GM20431 (cell line): ENCODE results near the gene OVCH2.
"Not testable (repeated sequence)": the region's sequence is repeated elsewhere in the genome, so short reads cannot be mapped to it uniquely, and the experiment has no call there.

Experiments
- in situ Hi-C: fragments of 300-500 bp; cut with MseI, MboI; formaldehyde crosslinking; loops from one replicate; pipeline ENCODE4 v1.15.0; 2020; ENCODE audit warnings: low sequenced_read_pairs; ENCODE audit not compliant: unreplicated experiment

The OVCH2 gene, protein sequence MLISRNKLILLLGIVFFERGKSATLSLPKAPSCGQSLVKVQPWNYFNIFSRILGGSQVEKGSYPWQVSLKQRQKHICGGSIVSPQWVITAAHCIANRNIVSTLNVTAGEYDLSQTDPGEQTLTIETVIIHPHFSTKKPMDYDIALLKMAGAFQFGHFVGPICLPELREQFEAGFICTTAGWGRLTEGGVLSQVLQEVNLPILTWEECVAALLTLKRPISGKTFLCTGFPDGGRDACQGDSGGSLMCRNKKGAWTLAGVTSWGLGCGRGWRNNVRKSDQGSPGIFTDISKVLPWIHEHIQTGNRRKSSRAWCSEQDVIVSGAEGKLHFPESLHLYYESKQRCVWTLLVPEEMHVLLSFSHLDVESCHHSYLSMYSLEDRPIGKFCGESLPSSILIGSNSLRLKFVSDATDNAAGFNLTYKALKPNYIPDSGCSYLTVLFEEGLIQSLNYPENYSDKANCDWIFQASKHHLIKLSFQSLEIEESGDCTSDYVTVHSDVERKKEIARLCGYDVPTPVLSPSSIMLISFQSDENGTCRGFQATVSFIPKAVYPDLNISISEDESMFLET

DNA sequence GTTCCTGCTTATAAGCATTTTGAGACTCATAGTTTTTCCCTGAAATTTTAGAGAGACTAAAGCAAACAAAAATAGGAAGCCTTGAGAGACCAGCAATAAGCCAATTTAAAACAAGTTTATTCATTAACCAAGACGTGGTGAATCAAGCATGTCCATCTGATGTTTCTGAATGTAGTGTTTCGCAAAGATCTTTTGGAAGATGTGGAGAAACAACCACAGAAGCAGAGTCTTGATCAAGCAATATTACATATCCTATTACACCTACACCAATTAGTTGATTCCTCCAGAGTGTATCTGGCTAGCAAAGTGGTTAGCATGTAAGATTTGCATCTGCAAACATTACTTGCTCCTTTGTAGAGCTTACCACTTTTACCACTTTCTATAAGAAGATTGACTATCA, at the start of gene OVCH2:
Gene OVCH2, minus strand, starts transcription at position 101 of the 400 bp plus-strand sequence. Its CDS starts 83 bp downstream, at position 18.
- in situ Hi-C loops = no loop called here

DNA sequence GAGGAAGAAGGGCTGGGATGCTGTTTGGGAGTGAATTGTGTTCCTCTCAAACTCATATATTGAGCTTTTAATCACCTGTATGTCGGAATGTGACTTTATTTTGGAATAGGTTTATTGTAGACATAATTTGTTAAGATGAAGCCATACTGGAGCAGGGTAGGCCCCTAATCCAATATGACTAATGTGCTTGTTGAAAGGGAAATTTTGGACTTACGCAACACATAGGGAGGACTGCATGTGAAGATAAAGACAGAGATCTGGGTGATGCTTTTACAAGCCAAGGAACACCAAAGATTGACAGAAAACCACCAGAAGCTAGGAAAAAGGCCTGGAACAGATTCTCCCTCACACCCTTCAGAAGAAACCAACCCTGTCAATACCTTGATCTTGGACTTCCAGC, 43.2 kb upstream of the OVCH2 start:
- in situ Hi-C loops = no loop called here

DNA sequence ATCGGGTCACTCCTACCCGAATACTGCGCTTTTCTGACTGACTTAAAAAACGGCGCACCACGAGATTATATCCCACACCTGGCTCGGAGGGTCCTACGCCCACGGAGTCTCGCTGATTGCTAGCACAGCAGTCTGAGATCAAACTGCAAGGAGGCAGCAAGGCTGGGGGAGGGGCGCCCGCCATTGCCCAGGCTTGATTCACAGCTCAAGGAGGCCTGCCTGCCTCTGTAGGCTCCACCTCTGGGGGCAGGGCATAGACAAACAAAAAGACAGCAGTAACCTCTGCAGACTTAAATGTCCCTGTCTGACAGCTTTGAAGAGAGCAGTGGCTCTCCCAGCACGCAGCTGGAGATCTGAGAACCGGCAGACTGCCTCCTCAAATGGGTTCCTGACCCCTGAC, 28.5 kb upstream of the OVCH2 start:
- in situ Hi-C loops = not testable (repeated sequence)

DNA sequence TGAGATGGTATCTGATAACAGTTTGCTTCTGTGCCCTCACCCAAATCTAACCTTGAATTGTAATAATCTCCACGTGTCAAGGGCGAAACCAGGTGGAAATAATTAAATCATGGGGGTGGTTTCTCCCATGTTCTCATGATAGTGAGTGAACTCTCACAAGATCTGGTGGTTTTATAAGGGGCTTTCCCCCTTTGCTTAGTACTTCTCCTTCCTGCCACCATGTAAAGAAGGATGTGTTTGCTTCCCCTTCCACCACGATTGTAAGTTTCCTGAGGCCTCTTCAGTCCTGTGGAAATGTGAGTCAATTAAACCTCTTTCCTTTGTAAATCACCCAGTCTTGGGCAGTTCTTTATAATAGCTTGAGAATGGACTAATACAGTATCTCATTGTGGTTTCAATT, 8.5 kb upstream of the OVCH2 start:
- in situ Hi-C loops = no loop called here

- in situ Hi-C loops = no loop called here
Measured at GRCh38 chr11:7703740-7704139, 2.5 kb downstream of the OVCH2 start.

DNA sequence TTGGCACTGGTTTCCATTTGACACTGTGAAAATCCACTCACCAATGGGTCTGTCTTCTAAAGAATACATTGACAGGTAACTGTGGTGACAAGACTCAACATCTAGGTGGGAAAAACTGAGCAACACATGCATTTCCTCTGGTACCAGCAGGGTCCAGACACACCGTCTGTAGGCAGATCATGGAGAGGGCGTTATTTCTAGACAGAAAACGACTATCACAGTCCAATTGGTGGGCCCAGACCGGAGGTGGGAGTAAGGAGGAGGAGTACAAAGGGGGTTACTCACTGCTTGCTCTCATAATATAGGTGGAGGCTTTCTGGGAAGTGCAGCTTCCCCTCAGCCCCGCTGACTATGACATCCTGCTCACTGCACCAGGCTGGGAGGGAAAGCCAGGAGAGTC, 9.9 kb downstream of the OVCH2 start:
- in situ Hi-C loops = loop anchor here (10.0 kb wide), 1 partner anchor 602 kb away; no protein-coding TSS in a partner anchor

- in situ Hi-C loops = loop anchor here (10.0 kb wide), 1 partner anchor 599 kb away; no protein-coding TSS in a partner anchor
Measured at GRCh38 chr11:7694235-7694634, 12.0 kb downstream of the OVCH2 start.

- in situ Hi-C loops = loop anchor here (10.0 kb wide), 1 partner anchor 598 kb away; no protein-coding TSS in a partner anchor
Measured at GRCh38 chr11:7692426-7692825, 13.9 kb downstream of the OVCH2 start.

DNA sequence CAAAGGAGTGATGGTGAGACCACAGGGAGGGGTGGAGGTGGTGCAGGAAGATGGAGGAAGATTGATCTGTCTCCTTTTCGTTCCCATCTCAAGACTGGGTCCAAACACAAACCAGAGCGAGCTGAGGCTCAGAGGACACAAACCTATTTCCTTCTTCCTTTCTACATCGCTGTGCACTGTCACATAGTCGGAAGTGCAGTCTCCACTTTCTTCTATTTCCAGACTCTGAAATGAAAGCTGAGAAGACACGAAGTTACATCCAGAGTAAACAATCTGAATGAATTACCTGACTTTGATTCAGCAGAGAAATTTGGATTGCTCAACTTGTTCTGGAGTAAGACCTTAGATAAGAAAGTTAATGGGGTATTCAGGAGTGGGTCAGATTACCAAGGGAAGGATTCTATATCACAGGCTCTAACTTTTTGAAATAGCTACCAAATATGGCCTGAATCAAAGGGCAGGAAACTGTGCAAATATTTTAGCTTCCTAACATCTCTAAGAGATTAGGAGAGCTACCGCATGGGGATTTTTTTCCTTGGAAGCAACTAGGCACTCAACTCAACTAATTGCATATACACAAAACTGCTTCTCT, 14.4 kb downstream of the OVCH2 start:
- in situ Hi-C loops = loop anchor here (10.0 kb wide), 1 partner anchor 597 kb away; no protein-coding TSS in a partner anchor

DNA sequence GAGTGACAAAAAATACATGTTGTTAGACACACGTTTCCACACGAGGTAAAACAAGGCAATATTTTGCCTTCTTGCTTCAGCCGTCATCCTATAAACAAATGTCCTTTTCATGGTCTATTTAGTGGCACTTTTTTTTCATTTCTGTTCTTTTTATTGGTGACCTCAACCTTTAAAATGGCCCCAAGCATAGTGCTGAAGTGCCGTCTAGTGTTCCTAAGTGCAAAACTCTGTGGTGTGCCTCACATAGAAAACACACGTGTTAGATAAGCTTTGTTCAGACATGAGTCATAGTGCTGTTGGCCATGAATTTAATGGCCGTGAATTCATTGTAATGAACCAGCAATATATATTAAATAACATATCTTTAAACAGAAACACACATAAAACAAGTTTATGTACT, 15.6 kb downstream of the OVCH2 start:
- in situ Hi-C loops = loop anchor here (10.0 kb wide), 1 partner anchor 596 kb away; no protein-coding TSS in a partner anchor

- in situ Hi-C loops = no loop called here
Measured at GRCh38 chr11:7689239-7689638, 17.0 kb downstream of the OVCH2 start.

- in situ Hi-C loops = no loop called here
Measured at GRCh38 chr11:7688238-7688826, 17.9 kb downstream of the OVCH2 start.

DNA sequence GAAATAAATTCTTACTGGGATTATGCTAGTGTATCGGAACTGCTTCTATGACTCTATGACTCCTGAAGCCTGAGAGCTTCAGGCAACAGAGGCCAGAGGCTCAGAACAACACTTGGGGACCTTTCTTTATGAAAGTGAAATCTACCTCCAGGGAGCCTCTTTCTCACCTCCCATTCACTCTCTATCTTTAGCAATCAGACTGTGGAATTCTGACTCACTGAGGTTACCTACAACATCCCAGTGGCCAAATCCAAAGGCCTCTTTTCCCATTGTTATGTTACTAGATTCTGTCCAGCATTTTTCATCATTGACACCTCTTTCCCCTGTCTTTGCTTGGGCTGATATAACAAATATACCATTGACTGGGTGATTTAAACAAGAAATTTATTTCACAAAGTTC, 18.9 kb downstream of the OVCH2 start:
- in situ Hi-C loops = no loop called here

DNA sequence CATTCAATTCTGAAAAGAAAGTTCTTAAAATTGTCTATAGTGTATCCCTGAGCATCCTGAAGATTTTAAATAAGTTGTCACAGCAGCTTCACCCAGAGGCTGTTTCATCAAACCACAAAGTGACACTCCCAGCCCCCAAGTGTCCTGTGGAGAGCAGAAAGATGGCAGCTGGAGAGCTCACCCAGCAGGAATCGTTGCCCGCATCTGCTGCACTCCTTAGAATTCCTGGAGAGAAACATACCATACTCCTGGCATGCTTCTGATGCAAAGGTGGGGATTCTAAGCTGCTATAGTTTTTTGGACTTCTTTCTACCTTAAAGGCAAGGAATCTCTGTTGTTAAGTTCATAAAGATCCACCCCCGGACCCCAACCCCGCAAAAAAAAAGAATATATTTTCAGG, 19.5 kb downstream of the OVCH2 start:
- in situ Hi-C loops = no loop called here

DNA sequence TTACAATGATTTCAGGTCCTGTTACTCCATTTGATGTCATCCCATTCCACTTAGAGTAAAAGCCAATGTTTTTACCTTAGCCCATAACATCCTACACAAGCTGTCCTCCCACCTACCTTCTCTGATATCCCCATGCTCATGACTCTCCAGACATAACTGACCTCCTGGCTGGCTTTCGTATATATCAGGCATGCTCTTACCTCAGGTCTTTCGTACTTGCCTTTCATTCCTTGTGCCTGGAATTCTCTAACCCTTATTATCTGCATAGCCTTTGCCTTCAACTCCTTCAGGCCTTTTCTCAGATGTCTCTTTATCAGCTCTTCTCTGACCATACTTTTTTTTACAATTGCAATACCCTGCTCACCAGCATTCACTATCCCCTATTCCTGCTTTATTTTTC, 22.7 kb downstream of the OVCH2 start:
- in situ Hi-C loops = no loop called here

GRCh38 chr11:7677796-7678201, 28.5 kb downstream of the OVCH2 start:
- in situ Hi-C loops = no loop called here

DNA sequence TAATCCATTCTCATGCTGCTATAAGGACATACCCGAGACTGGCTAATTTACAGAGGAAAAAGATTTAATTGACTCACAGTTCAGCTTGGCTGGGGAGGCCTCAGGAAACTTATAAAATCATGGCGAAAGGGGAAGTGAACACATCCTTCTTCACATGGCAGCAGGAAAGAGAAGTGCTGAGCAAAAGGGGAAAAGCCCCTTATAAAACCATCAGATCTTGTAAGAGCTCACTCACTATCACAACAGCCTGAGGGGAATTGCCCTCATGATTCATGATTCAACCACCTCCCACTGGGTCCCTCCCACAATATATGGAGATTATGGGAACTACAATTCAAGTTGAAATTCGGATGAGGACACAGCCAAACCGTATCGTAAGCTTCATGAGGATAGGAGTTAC, 29.2 kb downstream of the OVCH2 start:
- in situ Hi-C loops = no loop called here

- in situ Hi-C loops = no loop called here
Measured at GRCh38 chr11:7675631-7676030, 30.6 kb downstream of the OVCH2 start.

DNA sequence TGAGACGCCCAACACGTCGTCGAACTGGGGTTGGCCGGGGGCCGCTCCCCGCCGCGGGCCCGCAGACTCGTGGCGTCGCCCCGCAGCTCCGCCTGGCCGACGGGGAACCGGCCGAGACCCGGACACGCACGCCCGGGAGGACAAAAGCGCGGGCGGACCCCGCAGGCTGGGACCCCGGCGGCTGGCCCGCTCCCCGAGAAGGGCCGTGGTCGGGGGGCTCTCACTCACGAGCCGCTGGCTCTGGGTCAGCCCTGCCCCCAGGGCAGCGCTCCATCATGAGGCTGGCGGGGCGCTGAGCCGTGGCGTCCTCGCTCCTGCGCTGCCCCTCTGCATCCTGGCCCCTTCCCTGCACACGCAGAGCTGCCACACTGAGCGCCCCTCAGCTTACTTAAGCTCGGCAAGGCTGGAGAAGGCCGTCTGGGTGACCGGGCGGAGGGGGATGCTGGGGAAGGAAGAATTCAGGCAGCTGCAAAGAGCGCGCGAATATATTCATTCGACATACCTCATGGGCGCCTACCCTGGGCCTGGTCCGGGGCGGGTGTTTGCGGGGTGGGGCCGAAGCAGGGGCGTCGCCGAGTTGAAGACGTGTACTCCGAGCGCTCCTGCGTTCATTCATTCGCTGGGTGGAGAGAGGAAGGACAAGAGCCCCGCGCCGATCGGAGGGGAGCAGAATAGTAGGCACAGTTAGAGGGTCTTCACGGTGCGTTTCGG, 32.4 kb downstream of the OVCH2 start:
- in situ Hi-C loops = no loop called here
